HCT116 (cell line): ENCODE data around the gene BHLHE41. TPM values are rescaled to one million over a fixed set of nuclear protein-coding genes. Genes with fewer than 3 reads are reported as not detected.

Experiments
- ATAC-seq: fragments of 200-7000 bp; cut with Tn5 transposase; 2 replicates; pipeline ENCODE4 v1.9.1; 2020; ENCODE audit warnings: mild to moderate bottlenecking, moderate library complexity
- BruUV-seq: library from RNA; stranded (reverse); fragments of 400-500 nt; replicated peaks from 2 replicates; lab custom pipeline; 2021; lab: Mats Ljungman, UMichigan
- CTCF ChIA-PET: fragments of 300-600 bp; sonication (Branson Sonifier 250); formaldehyde crosslinking; loops from one replicate; lab custom pipeline; 2021; ENCODE audit warnings: antibody characterized with exemption; lab: Charles Lee
- POLR2A ChIA-PET: fragments of 300-600, 350-600 bp; sonication (Branson Sonifier 250); formaldehyde crosslinking; loops from one replicate; lab custom pipeline; 2021; ENCODE audit warnings: antibody characterized with exemption; lab: Charles Lee
- RAD21 ChIA-PET, 2 experiments: fragments of 300-600 bp; sonication (Branson Sonifier 250); formaldehyde crosslinking; loops; one replicate each; lab custom pipeline; 2023; ENCODE audit warnings: low total read pairs in 2 of 2; ENCODE audit not compliant: uncharacterized antibody in 2 of 2, unreplicated experiment in 2 of 2, low non-redundant PET in 1 of 2; lab: Charles Lee
- DNase-seq: peaks from one replicate; pipeline ENCODE4 v3.0.0-alpha.2; 2010; ENCODE audit warnings: low read depth, low spot score
- H2AFZ ChIP-seq: fragments of 200-600 bp; shearing (Covaris generic), sonication (generic); 2 replicates; pipeline ENCODE4 v1.6.1; 2017; ENCODE audit warnings: low read depth, mixed run types, mixed read lengths, antibody characterized with exemption, low read length; ENCODE audit not compliant: poor library complexity, severe bottlenecking
- H3K27ac ChIP-seq: 2 replicates; pipeline ENCODE4 v1.5.1; 2012; ENCODE audit warnings: low read depth, low read length
- H3K27me3 ChIP-seq: fragments of 200-600 bp; sonication (generic); 2 replicates; pipeline ENCODE4 v1.6.1; 2016; ENCODE audit warnings: mixed run types, low read length, mixed read lengths; ENCODE audit not compliant: insufficient read depth
- H3K36me3 ChIP-seq, 2 experiments: fragments of 200-500 bp in 1 of 2; fragments of 200-600 bp in 1 of 2; sonication (Bioruptor generic) in 1 of 2; sonication (generic) in 1 of 2; 2 replicates each; pipeline versions ENCODE4 v1.5.1 to v1.6.1; 2014 to 2016; ENCODE audit warnings: low read length in 2 of 2, inconsistent platforms in 1 of 2, mixed read lengths in 1 of 2, mixed run types in 1 of 2; ENCODE audit not compliant: insufficient read depth in 2 of 2, control insufficient read depth in 1 of 2
- H3K4me1 ChIP-seq, 2 experiments: fragments of 200-600 bp in 1 of 2; sonication (generic) in 1 of 2; 2 replicates each; pipeline versions ENCODE4 v1.5.1 to v1.6.1; 2012 to 2017; ENCODE audit warnings: low read length in 2 of 2, inconsistent platforms in 1 of 2, mild to moderate bottlenecking in 1 of 2, mixed read lengths in 1 of 2, mixed run types in 1 of 2, moderate library complexity in 1 of 2; ENCODE audit not compliant: insufficient read depth in 2 of 2, control insufficient read depth in 1 of 2
- H3K4me2 ChIP-seq: fragments of 200-600 bp; sonication (generic); 2 replicates; pipeline ENCODE4 v1.6.1; 2017; ENCODE audit warnings: mixed run types, low read length, mixed read lengths
- H3K4me3 ChIP-seq, 2 experiments: fragments of 200-600 bp in 1 of 2; sonication (generic) in 1 of 2; replicated peaks in 1 of 2; 2 replicates each; pipeline ENCODE4 v1.5.1; 2011 to 2016; ENCODE audit warnings: low read length in 2 of 2, control low read depth in 1 of 2, low read depth in 1 of 2, mild to moderate bottlenecking in 1 of 2, mixed read lengths in 1 of 2, mixed run types in 1 of 2
- H3K79me2 ChIP-seq: fragments of 200-600 bp; sonication (generic); 2 replicates; pipeline ENCODE4 v1.6.1; 2017; ENCODE audit warnings: mild to moderate bottlenecking, mixed run types, low read length, moderate library complexity, mixed read lengths; ENCODE audit not compliant: insufficient read depth
- H3K9ac ChIP-seq: fragments of 200-600 bp; sonication (generic); 2 replicates; pipeline ENCODE4 v1.6.1; 2016; ENCODE audit warnings: low read length, mixed read lengths
- H3K9me2 ChIP-seq: fragments of 200-600 bp; sonication (generic), shearing (Covaris generic); 2 replicates; pipeline ENCODE4 v1.6.1; 2017; ENCODE audit warnings: mixed run types, mild to moderate bottlenecking, moderate library complexity; ENCODE audit not compliant: insufficient read depth
- H3K9me3 ChIP-seq, 2 experiments: fragments of 200-500 bp in 1 of 2; fragments of 200-600 bp in 1 of 2; sonication (Bioruptor generic) in 1 of 2; sonication (generic) in 1 of 2; 2 replicates each; pipeline ENCODE4 v1.6.1; 2014 to 2017; ENCODE audit warnings: low read length in 2 of 2, mixed read lengths in 2 of 2, inconsistent platforms in 1 of 2, low read depth in 1 of 2, mild to moderate bottlenecking in 1 of 2, mixed run types in 1 of 2, moderate library complexity in 1 of 2; ENCODE audit not compliant: control insufficient read depth in 1 of 2, insufficient read depth in 1 of 2
- H4K20me1 ChIP-seq: fragments of 200-600 bp; sonication (generic), shearing (Covaris generic); 2 replicates; pipeline ENCODE4 v1.6.1; 2017; ENCODE audit warnings: mixed run types, mild to moderate bottlenecking, moderate library complexity; ENCODE audit not compliant: insufficient read depth
- CBX3 ChIP-seq: IDR thresholded peaks from 2 replicates; pipeline ENCODE4 v1.6.1; 2012; ENCODE audit warnings: low read depth
- CEBPB ChIP-seq: IDR thresholded peaks from 2 replicates; pipeline ENCODE4 v1.6.1; 2012; ENCODE audit warnings: low read depth
- EGR1 ChIP-seq: IDR thresholded peaks from 2 replicates; pipeline ENCODE4 v1.6.1; 2012; ENCODE audit warnings: low read depth
- ELF1 ChIP-seq: IDR thresholded peaks from 2 replicates; pipeline ENCODE4 v1.6.1; 2012; ENCODE audit warnings: low read depth, borderline replicate concordance
- EZH2 ChIP-seq: fragments of 200-600 bp; sonication (generic); IDR thresholded peaks from 2 replicates; pipeline ENCODE4 v1.6.1; 2017; ENCODE audit warnings: antibody characterized with exemption, mixed run types
- EZH2phosphoT487 ChIP-seq: fragments of 200-600 bp; IDR thresholded peaks from 2 replicates; pipeline ENCODE4 v1.6.1; 2018; ENCODE audit warnings: antibody characterized with exemption, borderline replicate concordance
- FOSL1 ChIP-seq: IDR thresholded peaks from 2 replicates; pipeline ENCODE4 v1.6.1; 2012; ENCODE audit warnings: low read depth
- JUND ChIP-seq: IDR thresholded peaks from 2 replicates; pipeline ENCODE4 v1.6.1; 2012
- POLR2A ChIP-seq: IDR thresholded peaks from 2 replicates; pipeline ENCODE4 v1.7.0; 2011; ENCODE audit warnings: borderline replicate concordance; ENCODE audit not compliant: insufficient read depth, insufficient read length; ENCODE audit errors: extremely low read depth
- POLR2AphosphoS5 ChIP-seq: IDR thresholded peaks from 2 replicates; pipeline ENCODE4 v1.6.1; 2011; ENCODE audit warnings: mild to moderate bottlenecking, low read depth, low read length, moderate library complexity
- RAD21 ChIP-seq: IDR thresholded peaks from 2 replicates; pipeline ENCODE4 v1.6.1; 2012; ENCODE audit warnings: low read depth, mild to moderate bottlenecking
- REST ChIP-seq: IDR thresholded peaks from 2 replicates; pipeline ENCODE4 v1.6.1; 2012; ENCODE audit warnings: low read depth
- SIN3A ChIP-seq: IDR thresholded peaks from 2 replicates; pipeline ENCODE4 v1.6.1; 2012; ENCODE audit warnings: low read depth
- SP1 ChIP-seq: IDR thresholded peaks from 2 replicates; pipeline ENCODE4 v1.6.1; 2012; ENCODE audit warnings: low read depth
- SRF ChIP-seq: IDR thresholded peaks from 2 replicates; pipeline ENCODE4 v1.6.1; 2012; ENCODE audit warnings: low read depth
- TCF7L2 ChIP-seq: IDR thresholded peaks from 2 replicates; pipeline ENCODE4 v1.7.0; 2011; ENCODE audit warnings: borderline replicate concordance, inconsistent platforms; ENCODE audit not compliant: insufficient read depth, insufficient read length; ENCODE audit errors: extremely low read depth
- YY1 ChIP-seq: IDR thresholded peaks from 2 replicates; pipeline ENCODE4 v1.6.1; 2011; ENCODE audit warnings: low read length, low read depth, moderate library complexity, mild to moderate bottlenecking; ENCODE audit not compliant: insufficient replicate concordance; ENCODE audit errors: extremely low read depth
- ZBTB33 ChIP-seq: IDR thresholded peaks from 2 replicates; pipeline ENCODE4 v1.6.1; 2011; ENCODE audit warnings: mild to moderate bottlenecking, low read length, moderate library complexity; ENCODE audit not compliant: insufficient replicate concordance; ENCODE audit errors: extremely low read depth
- ZNF274 ChIP-seq: fragments of 200-500 bp; sonication (Bioruptor generic); IDR thresholded peaks from 2 replicates; pipeline ENCODE4 v1.6.1; 2014; ENCODE audit warnings: mild to moderate bottlenecking, low read depth, low read length, inconsistent platforms
- intact Hi-C: fragments of 100-400 bp; cut with micrococcal nuclease; formaldehyde crosslinking; loops from 2 replicates; pipeline ENCODE4 v1.10.0; 2022
- total RNA-seq: library from RNA; stranded (reverse); gene quantifications from one replicate; pipeline ENCODE4 v1.2.1, GENCODE V29; 2021; ENCODE audit not compliant: unreplicated experiment

The BHLHE41 gene
- total RNA-seq, 1 experiment from 2014 or later, result 4.7 TPM

GRCh38 chr12:26150736-26151450, 26.1 kb upstream of the BHLHE41 start:
- TF ChIP-seq SRF (no peak), ELF1 (no peak), POLR2AphosphoS5 (no peak), JUND (no peak), ZNF274 (no peak), FOSL1 (no peak), REST (no peak), EZH2phosphoT487 (no peak), RAD21 (no peak), EZH2 (no peak), SP1 (no peak), CEBPB (no peak), YY1 (no peak), TCF7L2 (no peak), EGR1 (no peak), ZBTB33 (no peak), CBX3 (no peak), SIN3A (no peak), POLR2A (no peak)
- ChIA-PET CTCF (no interaction called here), POLR2A (no interaction called here), RAD21 (no interaction called here)
- Histone ChIP-seq H3K4me3 (no peak overlapping the region), H3K27ac (no peak overlapping the region), H3K4me2 (no peak overlapping the region), H3K9me3 (no peaks in the 10 kb centered on the region), H4K20me1 (no peaks in the 10 kb centered on the region), H3K4me1 (peaks cover 15 to 26% of the 10 kb centered on the region in 2 experiments), H3K79me2 (no peaks in the 10 kb centered on the region), H3K9me2 (no peaks in the 10 kb centered on the region), H3K9ac (no peak overlapping the region), H3K36me3 (no peaks in the 10 kb centered on the region), H2AFZ (no peak overlapping the region), H3K27me3 (no peaks in the 10 kb centered on the region)
- intact Hi-C loops, result no loop called here
- BruUV-seq, result no TSS peak
- no peak for DNase-seq
- ATAC-seq, result no peak
